ENCODE data around the gene ZNF587.
"Not testable (repeated sequence)": the region's sequence is repeated elsewhere in the genome, so short reads cannot be mapped to it uniquely, and the experiment has no call there.

Gene ZNF587

DNA sequence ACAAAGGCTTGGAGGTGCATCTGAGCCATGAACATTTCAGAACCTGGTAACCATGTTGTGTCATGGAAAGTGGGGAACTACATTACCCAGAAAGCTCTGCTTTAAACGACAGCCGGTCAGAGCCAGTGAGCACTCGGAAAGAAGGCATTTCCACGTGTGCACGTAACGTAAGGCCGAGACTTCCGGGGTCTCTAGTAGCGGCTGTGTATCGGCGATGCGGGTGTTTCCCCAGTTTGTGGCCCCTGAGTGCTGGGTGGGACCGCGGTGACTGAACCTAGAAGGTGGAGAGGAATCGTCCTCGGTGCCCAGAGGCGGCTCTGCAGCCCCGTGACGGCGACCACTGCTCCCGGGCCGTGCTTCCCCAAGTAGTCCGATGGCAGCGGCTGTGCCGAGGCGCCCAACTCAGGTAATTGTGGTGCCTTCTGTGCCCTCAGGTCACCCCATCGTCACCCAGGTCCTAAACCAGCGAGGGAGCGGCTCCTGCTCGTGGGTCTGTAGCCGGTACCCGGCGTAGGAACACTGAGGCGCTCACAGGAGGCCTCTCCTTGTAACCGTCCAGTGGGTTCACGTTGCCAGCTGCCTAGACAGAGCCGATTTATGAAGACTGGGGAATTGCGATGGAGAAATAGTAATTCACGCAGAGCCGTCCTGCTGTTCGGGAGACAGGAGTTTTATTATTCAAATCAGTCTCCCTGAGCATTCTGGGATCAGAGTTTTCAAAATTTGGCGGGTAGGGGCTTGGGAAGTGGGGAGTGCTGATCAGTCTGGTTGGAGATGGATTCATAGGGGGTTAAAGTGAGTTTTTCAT, at the start of gene ZNF587:
ZNF587 (plus strand) TSS at position 194 of the 808 bp plus-strand sequence; CDS start at position 374, 180 bp downstream.
- peak; percentile 87 for DNase-seq

DNA sequence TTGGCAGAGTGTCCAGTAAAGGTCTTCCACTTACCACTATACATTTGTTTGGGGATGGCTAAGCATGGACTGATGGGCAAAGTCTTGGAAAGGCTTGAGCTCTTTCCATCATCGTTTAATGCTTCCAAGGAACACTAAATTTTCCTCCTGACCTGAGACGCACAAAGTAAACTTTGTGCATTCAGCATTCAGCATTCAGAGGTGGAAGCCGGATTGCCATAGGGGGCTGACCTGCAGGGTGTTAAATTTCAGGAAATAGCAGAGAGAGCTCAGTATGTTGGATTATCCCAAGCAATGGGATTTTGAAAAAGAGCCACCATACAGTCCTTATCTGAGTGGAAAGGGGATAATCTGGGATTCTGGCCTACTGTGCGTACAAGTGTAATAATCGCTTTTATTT, 49.0 kb upstream of the ZNF587 start:
- no peak for DNase-seq

DNA sequence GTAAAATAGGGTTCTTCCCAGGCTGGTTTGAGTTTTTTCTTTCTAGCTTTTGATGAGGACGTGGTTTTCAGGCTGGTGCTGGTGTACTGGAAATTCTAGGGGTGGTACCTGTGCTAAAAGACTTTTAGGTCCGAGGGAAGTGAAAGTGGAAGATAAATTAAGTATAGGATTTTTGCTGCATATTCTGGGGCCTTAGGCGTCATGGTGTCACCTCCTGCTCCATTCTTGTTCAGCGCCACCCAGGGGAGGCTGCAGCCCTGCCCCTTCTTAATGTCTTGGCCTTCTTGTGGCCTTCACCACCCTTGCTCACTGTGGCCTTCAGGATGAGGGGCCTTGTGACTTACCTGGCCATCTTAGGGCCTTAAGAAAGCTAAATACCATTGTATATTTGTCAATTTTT, 47.4 kb upstream of the ZNF587 start:
- DNase-seq = no peak

DNA sequence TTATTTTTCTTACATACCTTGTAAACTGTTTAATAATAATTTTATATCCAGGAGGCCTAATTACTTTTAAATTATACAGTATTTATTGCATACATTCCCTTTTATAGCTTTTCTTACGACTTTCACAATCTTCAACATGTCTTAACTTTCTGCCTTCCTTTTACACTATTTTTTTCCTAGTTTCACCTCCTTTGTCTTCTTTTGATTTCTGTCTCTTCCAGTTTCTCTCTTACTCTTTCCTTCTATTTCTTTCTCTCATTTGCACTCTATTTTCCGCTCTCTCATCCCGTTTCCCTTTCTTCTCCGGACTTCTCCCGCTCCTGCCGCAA, 46.4 kb upstream of the ZNF587 start:
- peak; percentile 37 for DNase-seq

DNA sequence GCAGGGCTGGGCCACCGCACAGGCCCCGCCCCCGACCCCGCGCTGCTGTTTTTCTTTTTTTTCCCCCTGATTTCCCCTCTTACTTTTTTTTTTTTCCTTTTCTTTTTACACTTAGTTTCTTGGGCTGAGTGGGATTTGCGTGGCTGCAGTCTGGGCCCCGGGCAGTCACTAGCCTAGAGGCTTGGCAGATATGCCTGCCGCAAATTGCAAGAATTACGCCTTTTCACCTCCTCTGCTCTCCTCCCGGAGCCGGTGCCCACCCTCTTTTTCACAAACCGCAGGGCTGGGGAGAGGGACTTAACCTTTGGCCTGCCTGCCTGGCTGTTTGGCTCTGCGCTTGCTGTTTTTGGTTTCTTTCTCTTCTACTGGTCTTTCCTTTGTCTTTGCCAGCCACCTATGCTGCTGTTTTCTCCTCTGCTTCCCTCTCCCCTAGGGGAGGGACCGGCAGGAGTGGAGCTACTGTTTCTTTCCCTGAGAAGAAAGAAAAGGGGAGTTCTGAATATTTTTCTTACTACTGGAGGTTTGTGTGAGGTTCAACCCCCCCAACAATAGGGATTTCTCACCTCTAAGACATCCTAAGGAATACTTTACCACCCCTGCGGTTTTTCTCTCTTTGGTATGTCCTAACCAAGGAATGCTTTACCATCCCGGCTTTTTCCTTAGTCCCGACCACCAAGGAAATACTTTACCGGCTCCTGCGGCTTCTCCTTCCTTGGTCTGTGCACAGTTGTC, 45.9 kb upstream of the ZNF587 start:
- DNase-seq = peak; percentile 16

DNA sequence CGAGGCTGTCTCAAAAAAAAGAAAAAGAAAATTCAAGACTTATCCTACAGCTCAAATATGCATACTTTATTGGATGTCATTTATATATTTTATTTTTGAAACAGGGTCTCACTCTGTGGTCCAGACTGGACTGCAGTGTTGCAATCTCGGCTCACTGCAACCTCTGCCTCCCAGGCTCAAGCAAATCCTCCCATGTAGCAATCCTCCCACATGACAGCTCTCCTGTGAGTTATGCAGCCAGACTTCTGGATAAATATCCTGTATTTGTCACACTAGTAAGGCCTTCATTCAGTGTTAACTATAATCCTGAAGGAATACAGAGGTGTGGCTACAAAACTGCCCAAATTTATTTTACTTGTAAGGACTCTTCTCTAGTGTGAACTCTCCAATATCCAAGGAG, 42.1 kb upstream of the ZNF587 start:
- DNase-seq = no peak

DNA sequence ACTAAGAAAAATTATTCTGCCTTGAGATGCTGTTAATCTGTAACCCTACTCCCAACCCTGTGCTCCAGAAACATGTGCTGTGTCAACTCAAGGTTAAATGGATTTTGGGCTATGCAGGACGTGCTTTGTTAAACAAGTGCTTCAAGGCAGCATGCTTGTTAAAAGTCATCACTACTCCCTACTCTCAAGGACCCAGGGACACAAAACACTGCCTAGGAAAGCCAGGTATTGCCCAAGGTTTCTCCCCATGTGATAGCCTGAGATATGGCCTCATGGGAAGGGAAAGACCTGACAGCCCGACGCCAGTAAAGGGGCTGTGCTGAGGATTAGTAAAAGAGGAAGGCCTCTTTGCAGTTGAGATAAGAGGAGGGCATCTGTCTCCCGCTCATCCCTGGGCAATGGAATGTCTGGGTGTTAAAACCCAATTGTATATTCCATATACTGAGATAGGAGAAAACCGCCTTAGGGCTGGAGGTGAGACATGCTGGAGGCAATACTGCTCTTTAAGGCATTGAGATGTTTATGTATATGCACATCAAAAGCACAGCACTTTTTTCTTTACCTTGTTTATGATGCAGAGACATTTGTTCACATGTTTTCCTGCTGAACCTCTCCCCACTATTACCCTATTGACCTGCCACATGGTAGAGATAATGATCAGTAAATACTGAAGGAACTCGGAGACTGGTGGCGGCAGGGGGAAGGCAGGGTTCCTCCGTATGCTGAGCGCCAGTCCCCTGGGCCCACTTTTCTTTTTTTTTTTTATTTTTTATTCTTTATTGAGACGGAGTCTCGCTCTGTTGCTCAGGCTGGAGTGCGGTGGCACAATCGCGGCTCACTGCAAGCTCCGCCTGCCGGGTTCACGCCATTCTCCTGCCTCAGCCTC, 39.0 kb upstream of the ZNF587 start:
- DNase-seq = not testable (repeated sequence)

DNA sequence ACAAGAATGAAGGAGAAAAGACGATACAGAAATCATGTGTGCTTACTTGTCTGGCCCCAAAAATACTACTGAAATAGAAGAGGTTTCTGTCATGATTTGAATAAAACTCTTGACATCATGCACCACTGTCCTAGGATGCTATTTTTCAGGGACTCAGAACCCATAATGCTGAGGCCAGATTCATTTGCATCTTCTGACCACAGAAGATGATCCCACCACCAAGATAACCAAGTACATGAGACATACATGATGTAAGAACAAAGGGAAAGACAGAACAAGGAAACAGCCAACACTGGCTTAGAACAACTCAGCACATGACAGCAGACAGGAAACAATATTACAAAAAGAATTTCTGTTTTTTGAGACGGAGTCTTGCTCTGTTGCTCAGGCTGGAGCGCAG, 37.4 kb upstream of the ZNF587 start:
- peak; percentile 71 for DNase-seq

DNA sequence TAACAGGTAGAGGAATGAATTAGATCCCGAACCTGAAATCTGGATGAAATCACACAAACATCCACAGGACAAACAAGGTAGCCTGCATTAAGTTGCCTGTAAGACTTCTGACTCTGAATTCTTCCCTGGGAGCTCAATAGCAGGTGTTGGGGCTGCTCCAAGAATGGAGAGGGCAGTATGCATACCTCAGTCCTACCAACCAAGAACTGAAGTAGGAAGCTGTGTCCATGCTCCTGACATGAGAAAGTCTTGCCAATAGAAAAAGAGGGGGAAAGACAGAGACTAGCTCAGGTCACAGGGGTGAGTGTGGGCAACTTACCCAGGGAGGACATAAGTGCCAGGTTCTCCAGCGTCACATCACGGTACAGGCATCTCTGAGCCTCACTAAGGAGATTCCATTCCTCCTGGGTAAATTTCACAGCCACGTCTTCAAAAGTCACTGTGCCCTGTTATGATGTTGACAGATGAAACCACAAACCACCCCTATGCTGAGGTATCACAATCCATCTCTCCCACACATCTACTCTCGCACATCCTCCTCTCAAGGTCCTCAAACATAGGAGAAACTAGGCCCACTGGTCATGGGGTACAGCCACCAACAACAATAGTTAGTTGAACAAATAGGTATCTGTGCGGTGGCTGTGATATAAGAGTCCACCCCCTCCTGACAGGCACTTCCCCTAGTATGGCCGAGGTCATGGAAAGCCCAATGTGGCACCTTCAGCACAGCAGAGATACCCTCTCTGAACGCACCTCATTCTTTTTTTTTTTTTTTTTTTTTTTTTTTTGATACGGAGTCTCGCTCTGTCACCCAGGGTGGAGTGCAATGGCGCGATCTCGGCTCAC, 36.5 kb upstream of the ZNF587 start:
- DNase-seq = not testable (repeated sequence)

DNA sequence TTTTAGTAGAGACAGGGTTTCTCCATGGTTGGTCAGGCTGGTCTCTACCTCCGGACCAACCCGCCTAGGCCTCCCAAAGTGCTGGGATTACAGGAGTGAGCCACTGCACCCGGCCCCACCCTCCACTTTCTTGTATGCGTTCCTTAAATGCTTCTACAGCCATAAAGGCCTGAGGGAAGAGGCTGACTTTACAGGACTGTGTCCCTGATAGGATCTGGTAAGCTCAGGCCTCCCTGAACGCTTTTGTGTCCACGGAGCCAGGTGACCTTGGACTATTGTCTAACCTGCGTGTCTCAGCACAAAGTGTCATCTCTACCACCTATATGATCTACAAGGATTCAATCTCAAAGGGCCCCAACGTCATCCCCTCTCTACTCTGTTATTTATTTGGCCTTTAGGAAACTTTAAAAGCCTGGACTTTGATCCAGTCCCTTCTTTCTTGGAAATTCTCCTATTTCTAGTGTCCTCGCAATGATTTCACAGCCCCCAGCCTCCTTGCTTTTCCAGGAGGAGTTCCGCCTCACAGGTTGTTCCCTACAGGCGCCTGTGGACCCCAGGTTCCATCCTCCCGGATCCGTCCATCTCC, 35.6 kb upstream of the ZNF587 start:
- no peak for DNase-seq

DNA sequence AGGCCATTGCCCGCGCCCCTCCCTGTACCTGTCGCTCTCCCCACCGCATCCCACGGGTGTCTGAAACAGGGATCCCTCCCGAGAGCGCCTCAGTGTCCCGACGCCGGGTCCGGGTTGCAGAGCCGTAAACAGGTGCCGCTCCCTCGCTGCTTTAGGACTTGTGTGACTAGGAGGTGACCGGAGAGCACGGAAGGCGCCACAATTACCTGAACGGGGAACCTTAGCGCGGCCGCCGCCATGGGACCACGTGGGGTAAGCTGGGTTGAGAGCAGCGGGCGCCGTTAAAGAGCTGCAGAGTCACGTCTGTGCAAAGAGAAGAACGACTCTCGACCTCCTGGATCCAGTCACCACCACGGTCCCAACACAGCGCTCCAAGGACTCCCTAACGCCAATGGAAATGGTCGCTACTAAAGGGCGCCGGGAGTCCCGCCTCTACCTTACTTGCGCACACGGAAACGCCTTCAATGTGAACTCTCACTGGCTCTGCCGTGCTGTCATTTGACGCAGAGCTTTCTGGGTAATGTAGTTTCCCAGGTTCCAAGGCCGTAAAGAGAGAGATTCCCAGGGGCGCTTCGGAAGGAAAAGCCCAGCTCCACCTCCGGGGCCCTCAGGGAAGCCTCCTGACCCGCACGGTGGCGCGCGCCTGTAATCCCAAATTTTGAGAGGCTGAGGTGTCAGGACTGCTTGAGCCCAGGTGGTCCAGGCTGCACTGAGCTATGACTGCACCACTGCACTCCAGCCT, 35.0 kb upstream of the ZNF587 start, which contains the start of gene ZNF552:
ZNF552 (minus strand) TSS at position 409 of the 742 bp plus-strand sequence; CDS start at position 239, 170 bp downstream.
- DNase-seq = peak; percentile 92

DNA sequence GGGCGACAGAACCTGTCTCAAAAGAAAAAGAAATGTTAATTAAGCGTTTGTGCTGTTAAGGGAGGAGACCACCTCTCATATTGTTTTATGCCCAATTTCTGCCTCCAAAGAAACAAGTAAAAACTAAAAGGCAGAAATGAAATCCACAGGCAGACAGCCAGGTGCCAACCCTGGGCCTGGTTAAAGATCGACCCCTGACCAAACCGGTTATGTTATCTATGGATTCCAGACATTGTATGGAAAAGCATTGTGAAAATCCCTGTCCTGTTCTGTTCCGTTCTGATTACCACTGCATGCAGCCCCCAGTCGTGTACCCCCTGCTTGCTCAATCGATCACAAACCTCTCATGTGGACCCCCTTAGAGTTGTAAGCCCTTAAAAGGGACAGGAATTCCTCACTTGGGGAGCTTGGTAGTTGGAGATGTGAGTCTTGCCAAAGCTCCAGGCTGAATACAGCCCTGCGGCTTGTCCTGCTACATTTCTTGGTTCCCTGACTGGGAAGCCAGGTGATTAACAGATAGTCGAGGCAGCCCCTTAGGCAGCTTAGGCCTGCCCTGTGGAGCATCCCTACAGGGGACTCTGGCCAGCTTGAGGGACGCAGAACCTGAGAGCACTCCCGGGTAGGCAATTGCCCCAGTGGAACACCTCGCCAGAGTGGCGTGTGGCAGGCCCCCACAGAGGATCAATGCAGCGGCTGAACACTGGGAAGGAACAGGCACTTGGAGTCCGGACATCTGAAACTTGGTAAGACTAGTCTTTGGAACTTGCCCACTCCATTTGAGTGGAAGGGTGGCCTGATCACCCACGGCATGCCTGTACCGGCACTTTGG, 34.2 kb upstream of the ZNF587 start:
- no peak for DNase-seq

DNA sequence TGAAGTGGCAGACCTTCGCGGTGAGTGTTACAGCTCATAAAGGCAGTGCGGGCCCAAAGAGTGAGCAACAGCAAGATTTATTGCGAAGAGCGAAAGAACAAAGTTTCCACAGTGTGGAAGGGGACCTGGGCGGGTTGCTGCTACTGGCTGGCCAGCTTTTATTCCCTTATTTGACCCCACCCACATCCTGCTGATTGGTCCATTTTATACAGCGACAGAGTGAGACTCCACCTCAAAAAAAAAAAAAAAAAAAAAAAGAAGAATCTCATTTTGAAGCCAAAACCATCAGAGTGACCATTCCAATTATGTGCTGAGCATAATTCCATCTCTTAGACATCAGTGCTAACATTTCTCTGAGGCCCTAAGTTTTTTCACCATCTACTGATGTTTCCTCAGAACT, 33.0 kb upstream of the ZNF587 start:
- peak; percentile 38 for DNase-seq

DNA sequence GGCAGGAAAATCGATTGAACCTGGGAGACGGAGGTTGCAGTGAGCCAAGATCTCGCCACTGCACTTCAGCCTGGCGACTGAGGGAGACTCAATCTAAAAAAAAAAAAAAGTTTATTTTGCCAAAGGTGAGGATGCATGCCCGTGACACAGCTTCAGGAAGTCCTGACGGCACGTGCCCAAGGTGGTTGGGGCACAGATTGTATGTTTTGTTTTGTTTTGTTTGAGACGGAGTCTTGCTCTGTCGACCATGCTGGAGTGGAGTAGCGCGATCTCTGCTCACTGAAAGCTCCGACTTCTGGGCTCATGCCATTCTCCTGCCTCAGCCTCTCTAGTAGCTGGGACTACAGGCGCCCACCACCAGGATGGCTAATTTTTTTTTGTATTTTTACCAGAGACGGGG, 31.7 kb upstream of the ZNF587 start:
- DNase-seq = no peak

DNA sequence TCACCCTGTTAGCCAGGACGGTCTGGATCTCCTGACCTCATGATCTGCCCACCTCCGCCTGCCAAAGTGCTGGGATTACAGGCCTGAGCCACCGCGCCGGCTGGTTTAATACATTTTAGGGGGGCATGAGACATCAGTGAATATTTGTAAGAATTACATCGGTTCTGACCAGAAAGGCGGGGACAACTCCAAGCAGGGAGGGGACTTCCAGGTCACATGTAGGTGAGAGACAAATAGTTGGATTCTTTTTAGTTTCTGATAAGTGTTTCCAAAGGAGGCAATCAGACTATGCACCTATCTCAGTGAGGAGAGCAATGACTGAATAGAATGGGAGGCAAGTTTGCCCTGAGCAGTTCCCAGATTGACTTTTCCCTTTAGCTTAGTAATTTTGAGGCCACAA, 31.3 kb upstream of the ZNF587 start:
- no peak for DNase-seq

DNA sequence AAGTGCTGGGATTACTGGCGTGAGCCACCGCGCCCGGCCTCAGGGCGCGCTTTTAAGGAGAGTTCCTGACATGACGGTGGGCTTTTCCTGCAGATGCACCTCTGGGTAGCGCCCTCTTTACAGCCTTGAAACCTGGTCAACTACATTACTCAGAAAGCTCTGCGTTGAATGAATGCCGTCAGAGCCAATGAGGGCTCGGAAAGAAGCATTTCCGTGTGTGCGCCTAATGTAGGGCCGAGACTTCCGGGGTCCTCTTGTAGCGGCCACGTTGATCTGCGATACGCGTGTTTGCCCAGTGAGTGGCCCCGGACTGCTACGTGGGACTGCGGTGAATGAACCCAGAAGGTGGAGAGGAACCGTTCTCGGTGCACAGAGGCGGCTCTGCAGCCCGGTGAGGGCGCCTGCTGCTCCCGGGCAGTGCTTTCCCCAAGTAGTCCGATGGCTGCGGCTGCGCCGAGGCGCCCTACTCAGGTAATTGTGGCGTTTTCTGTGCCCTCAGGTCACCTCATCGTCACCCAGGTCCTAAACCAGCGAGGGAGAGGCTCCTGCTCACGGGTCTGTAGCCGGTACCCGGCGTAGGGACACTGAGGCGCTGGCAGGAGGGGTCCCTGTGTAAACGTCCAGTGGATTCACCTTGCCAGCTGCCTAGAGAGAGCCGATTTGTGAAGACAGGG, 30.0 kb upstream of the ZNF587 start:
- DNase-seq = peak; percentile 88

DNA sequence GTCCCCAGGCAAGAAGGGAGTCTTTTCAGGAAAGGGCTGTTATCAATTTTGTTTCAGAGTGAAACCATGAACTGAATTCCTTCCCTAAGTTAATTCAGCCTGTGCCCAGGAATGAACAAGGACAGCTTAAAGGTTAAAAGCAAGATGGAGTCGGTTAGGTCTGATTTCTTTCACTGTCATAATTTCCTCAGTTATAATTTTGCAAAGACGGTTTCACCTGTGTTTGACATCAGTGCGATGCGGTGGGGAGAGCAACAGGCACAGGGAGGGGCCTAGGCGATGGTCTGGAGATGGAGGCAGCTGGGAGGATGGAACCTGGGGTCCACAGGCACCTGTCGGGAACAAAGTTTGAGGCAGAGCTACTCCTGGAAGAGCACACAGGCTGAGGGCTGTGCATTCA, 29.1 kb upstream of the ZNF587 start:
- DNase-seq = no peak

DNA sequence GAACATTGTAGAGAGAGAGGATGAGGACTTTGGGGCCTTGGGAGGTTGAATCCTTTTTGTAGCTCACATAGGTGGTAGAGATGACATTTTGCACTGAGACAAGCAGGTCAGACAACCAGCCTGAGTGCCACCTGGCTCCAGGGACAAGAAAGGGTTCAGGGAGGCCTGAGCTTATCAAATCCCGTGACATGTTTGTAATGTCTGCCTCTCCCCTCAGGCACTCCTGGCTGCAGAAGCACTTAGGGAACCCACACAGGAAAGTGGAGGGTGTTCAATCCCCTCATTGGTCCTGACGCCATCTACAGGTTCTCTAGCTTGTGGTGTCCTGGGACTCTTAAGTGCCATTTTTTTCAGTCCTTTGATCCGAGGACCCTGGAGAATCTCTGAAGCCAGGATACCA, 28.6 kb upstream of the ZNF587 start:
- not testable (repeated sequence) for DNase-seq

DNA sequence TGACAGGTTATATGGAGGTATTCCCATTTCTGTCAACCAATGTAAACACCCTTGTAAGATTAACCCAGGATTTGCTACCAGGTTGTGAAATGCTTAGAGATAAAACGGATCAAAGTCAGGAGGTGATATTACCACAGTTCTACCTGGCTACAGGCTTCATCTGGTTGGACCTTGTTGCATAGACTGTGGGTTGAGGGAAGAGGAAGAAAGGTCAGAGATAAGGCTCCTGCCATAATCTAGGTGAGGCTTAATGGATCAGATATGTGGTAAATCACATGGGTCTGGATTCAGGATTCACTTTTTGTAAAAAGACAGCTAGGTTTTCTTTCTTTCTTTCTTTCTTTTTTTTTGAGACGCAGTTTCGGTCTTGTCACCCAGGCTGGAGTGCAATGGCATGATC, 28.2 kb upstream of the ZNF587 start:
- DNase-seq = not testable (repeated sequence)

DNA sequence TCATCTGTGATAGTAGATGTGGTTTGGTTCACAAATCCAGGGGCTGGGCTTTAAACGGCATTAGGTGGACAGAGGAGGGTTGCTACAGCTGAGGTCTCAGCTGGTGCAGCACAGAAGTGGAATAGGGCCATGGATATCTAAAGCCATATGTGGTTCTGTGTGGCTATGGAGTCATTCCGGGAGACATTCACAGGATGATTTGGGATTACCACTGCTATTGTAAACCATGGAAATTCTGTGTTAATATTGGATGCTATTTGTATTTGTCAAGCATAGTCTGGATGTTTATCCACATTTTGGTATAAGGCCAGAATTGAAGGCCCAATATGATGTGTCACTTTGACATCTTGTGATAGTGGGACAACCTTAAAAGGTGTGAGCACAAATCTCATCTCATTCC, 26.5 kb upstream of the ZNF587 start:
- not testable (repeated sequence) for DNase-seq

All from inflammatory macrophage treated with lipopolysaccharide for 4 hours (primary cell).